Mucosa of descending colon (tissue), 3 donors: ENCODE measurements around the gene EGFLAM. TPM values are rescaled to one million over a fixed set of nuclear protein-coding genes. Genes with fewer than 3 reads are reported as not detected.

ENCODE experiments used
- ATAC-seq: fragments of 200-7000 bp; cut with Tn5 transposase; one replicate; pipeline ENCODE4 v1.9.1; 2020; ENCODE audit warnings: mild to moderate bottlenecking, moderate library complexity
- DNase-seq, 3 donors: peaks; one replicate each; pipeline ENCODE4 v3.0.0-alpha.2; 2020
- H3K36me3 ChIP-seq: fragments of 200-600 bp; one replicate; pipeline ENCODE4 v1.8.0; 2021; ENCODE audit warnings: low read depth, mild to moderate bottlenecking
- H3K4me1 ChIP-seq: fragments of 200-600 bp; one replicate; pipeline ENCODE4 v1.8.0; 2021; ENCODE audit warnings: low read depth, mild to moderate bottlenecking
- H3K4me3 ChIP-seq: fragments of 200-600 bp; one replicate; pipeline ENCODE4 v1.8.0; 2021; ENCODE audit warnings: mild to moderate bottlenecking
- H3K9me3 ChIP-seq: fragments of 200-600 bp; one replicate; pipeline ENCODE4 v1.8.0; 2021; ENCODE audit warnings: mild to moderate bottlenecking
- intact Hi-C, 2 donors: fragments of 100-400 bp; cut with DNase I in 1 of 2; cut with micrococcal nuclease in 1 of 2; formaldehyde crosslinking; loops; one replicate each; pipeline versions ENCODE4 v1.11.0 to v1.11.1; 2022; cut with DNase I, micrococcal nuclease
- total RNA-seq, 3 donors: library from RNA; stranded (reverse); fragmentation: NEBNext Ultra II Directional in 2 of 3; extraction: Animal tissue kit (Norgen Biotek cat#: 25700) in 2 of 3; gene quantifications; one replicate each; pipeline versions ENCODE4 v1.2.1 to v1.2.4, GENCODE V29; 2021 to 2023
- TF ChIP-seq, protein P1 (sequence below): fragments of 200-600 bp; IDR thresholded peaks from one replicate; pipeline ENCODE4 v1.8.0; 2022; ENCODE audit warnings: antibody characterized with exemption, mild to moderate bottlenecking
- donor health status: DM: no; HTN: no; CAD: no; lungs with moderate emphysema.
- donor health status: DM: no; HTN: no; CAD: no.
- donor health status: DM: no; HTN: yes; CAD: no.

The EGFLAM gene
- total RNA-seq, 3 donors from 2014 or later = 0.46 to 2.1 (median 0.84) TPM

DNA sequence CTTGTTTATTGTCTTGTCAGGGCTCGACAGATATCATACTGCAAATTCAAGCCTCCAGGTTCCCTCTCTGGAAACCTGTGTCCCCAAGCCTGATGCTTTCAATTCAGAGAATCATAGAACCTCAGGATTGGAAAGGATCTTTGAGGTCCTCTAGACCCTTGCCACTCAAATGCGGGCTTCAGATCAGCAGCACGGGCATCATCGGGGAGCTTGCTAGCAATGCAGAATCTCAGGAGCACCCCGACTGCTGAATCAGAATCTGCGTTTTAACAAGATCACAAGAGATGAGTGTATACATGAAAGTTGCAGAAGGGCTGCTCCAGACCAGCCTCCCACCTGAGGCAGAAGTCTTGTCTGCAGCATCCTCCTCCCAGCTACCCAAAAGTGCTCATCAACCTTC is 13.1 kb upstream of the EGFLAM start:
- Histone ChIP-seq H3K36me3 (no peaks in the 10 kb centered on the region), H3K4me3 (no peak overlapping the region), H3K4me1 (no peaks in the 10 kb centered on the region), H3K9me3 (no peaks in the 10 kb centered on the region)
- TF ChIP-seq, protein P1, sequence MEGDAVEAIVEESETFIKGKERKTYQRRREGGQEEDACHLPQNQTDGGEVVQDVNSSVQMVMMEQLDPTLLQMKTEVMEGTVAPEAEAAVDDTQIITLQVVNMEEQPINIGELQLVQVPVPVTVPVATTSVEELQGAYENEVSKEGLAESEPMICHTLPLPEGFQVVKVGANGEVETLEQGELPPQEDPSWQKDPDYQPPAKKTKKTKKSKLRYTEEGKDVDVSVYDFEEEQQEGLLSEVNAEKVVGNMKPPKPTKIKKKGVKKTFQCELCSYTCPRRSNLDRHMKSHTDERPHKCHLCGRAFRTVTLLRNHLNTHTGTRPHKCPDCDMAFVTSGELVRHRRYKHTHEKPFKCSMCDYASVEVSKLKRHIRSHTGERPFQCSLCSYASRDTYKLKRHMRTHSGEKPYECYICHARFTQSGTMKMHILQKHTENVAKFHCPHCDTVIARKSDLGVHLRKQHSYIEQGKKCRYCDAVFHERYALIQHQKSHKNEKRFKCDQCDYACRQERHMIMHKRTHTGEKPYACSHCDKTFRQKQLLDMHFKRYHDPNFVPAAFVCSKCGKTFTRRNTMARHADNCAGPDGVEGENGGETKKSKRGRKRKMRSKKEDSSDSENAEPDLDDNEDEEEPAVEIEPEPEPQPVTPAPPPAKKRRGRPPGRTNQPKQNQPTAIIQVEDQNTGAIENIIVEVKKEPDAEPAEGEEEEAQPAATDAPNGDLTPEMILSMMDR = no peak
- DNase-seq = no peak
- ATAC-seq = no peak
- intact Hi-C loops = no loop called here

DNA sequence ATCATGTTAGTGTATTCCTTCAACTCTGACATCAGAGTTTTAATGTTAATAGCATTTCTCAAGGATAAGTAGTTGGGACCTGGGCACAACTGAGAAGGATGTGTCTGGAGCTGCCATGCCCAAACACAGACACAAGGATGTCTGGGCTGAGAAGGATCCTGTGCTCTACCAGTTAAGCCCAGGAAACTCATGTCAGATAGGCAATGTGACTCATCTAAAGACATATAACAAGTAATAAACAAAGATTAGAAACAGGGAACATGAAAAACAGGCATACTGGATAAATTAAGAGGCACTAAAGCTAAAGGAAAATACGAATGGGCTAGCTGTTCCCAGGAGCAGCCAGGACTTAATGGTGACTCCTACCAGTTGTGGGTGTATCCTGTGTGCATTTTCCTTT is 9.1 kb upstream of the EGFLAM start:
- intact Hi-C loops = no loop called here
- ATAC-seq (no peak), DNase-seq (no peak)
- Histone ChIP-seq H3K9me3 (no peaks in the 10 kb centered on the region), H3K36me3 (no peaks in the 10 kb centered on the region), H3K4me1 (no peaks in the 10 kb centered on the region), H3K4me3 (no peak overlapping the region)
- TF ChIP-seq, protein P1 = no peak

DNA sequence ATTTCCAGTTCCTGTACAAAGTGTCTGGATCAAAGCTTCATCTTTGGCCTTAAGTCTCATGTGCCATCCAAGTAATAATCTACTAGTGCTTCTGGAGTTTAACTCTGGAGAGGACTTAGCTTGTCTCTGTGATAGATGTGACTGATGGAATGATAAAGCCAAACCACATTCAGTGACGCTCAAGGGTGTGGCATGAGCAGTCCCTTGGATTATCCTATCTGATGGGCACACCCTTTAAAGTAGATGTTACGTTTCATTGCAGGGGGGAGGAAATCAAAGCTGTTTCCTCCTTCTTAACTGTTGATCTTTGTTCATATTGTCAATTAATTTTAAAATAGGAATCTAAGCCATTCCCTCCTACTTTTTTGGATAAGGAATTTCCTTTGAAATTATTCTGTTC is 8.5 kb upstream of the EGFLAM start:
- H3K36me3 ChIP-seq = no peaks in the 10 kb centered on the region
- H3K4me1 ChIP-seq = no peaks in the 10 kb centered on the region
- no peak for ATAC-seq
- no peak overlapping the region for H3K4me3 ChIP-seq
- intact Hi-C loops = no loop called here
- no peak for DNase-seq
- H3K9me3 ChIP-seq = no peaks in the 10 kb centered on the region
- TF ChIP-seq, protein P1 = no peak

DNA sequence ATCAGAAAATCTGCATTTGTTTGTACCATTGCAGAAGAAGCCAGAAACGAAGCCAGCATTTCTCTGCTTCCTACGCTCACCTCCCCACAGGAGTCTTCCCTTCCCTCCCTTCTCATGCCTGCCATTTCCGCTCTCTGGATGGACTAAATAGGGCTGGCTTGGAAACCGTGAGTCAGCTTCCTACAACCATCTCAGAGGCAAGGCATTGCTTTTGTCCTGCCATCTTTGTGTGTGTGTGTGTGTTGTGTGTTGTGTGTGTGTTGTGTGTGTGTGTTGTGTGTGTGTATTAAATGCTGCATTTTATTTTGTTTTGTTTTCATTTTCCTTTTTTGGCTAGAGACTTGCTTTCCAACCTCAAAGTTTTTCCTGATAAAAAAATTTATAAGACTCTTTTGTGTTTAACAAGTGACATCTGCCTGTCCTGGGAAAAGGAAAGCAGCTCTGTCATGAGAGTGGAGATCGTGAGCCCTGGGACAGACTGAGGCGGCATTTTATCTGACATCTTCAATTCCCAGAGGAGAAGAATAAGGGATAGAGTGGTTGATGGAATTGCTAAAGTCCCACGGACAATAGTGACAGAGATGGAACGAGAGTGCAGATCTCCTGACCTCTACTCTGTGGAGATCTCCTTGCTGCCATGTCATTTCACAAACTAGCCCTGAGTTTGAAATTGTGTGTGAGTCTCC is 7.5 kb upstream of the EGFLAM start:
- H3K9me3 ChIP-seq = no peaks in the 10 kb centered on the region
- intact Hi-C loops = no loop called here
- no peaks in the 10 kb centered on the region for H3K4me1 ChIP-seq
- H3K36me3 ChIP-seq = no peaks in the 10 kb centered on the region
- ATAC-seq (no peak), DNase-seq (no peak)
- TF ChIP-seq, protein P1 = no peak
- no peak overlapping the region for H3K4me3 ChIP-seq

DNA sequence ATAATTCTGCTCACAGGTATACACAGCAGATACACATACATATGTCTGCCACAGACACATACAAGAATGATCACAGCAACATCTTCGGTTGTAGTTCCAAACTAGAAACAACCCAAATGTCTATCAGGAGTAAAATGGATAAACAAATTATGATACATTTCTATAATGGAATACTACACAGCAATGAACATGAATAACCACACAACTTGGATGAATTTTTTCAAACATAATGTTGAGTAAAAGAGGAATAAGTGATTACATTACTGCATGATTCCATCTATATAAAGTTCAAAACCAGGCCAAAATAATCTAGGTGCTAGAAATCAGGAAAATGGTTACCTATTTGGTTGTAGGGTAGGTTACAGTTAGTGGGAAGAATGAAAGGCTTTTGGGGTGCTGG is 4.6 kb upstream of the EGFLAM start:
- no peak for DNase-seq
- intact Hi-C loops = no loop called here

More for the DNA sequence above, 4.6 kb upstream of the EGFLAM start:
- no peak for ATAC-seq
- Histone ChIP-seq H3K4me3 (no peak overlapping the region), H3K9me3 (no peaks in the 10 kb centered on the region), H3K36me3 (no peaks in the 10 kb centered on the region), H3K4me1 (no peaks in the 10 kb centered on the region)
- TF ChIP-seq, protein P1 = no peak
